SU-DHL-6 (cell line): ENCODE measurements around the gene CLCN1.

Experiments used
- H2AFZ ChIP-seq: fragments of 200-600 bp; sonication (generic); 2 replicates; pipeline ENCODE4 v1.6.1; 2014; ENCODE audit warnings: low read depth, mild to moderate bottlenecking, moderate library complexity, mixed read lengths, antibody characterized with exemption, low read length; ENCODE audit not compliant: severe bottlenecking
- H3F3A ChIP-seq: fragments of 200-600 bp; shearing (Covaris generic); 2 replicates; pipeline ENCODE4 v1.6.0; 2016; ENCODE audit warnings: antibody characterized with exemption, mild to moderate bottlenecking; ENCODE audit not compliant: insufficient read depth
- H3K27ac ChIP-seq: fragments of 200-600 bp; sonication (generic); 2 replicates; pipeline ENCODE4 v1.5.1; 2016; ENCODE audit warnings: low read depth, mild to moderate bottlenecking, low read length, moderate library complexity, mixed read lengths
- H3K27me3 ChIP-seq: fragments of 200-600 bp; sonication (generic), shearing (Covaris generic); 2 replicates; pipeline ENCODE4 v1.6.0; 2014; ENCODE audit warnings: mild to moderate bottlenecking, low read length
- H3K36me3 ChIP-seq: fragments of 200-600 bp; sonication (generic); 2 replicates; pipeline ENCODE4 v1.6.1; 2014; ENCODE audit warnings: mild to moderate bottlenecking, low read length, mixed read lengths
- H3K4me2 ChIP-seq: fragments of 300-600, 200-600 bp; shearing (Covaris generic), sonication (generic); 2 replicates; pipeline ENCODE4 v1.6.0; 2014; ENCODE audit warnings: low read length, low read depth, mild to moderate bottlenecking; ENCODE audit not compliant: poor library complexity, severe bottlenecking
- H3K4me3 ChIP-seq: fragments of 200-600 bp; sonication (generic); 2 replicates; pipeline ENCODE4 v1.5.1; 2014; ENCODE audit warnings: antibody characterized with exemption, low read length, mild to moderate bottlenecking, mixed read lengths; ENCODE audit not compliant: insufficient read depth, poor library complexity, severe bottlenecking
- H3K79me2 ChIP-seq: fragments of 200-600 bp; sonication (generic); 2 replicates; pipeline ENCODE4 v1.6.1; 2014; ENCODE audit warnings: mild to moderate bottlenecking, low read length, moderate library complexity; ENCODE audit not compliant: insufficient read depth
- H3K9ac ChIP-seq: fragments of 200-600 bp; sonication (generic); 2 replicates; pipeline ENCODE4 v1.7.0; 2014; ENCODE audit warnings: mild to moderate bottlenecking, low read length
- H3K9me2 ChIP-seq: fragments of 200-600 bp; sonication (generic); replicated peaks from 2 replicates; pipeline ENCODE4 v1.6.1; 2014; ENCODE audit warnings: low read length; ENCODE audit not compliant: insufficient read depth
- H3K9me3 ChIP-seq: fragments of 200-600 bp; sonication (generic); 2 replicates; pipeline ENCODE4 v1.6.1; 2014; ENCODE audit warnings: low read length, mixed read lengths; ENCODE audit not compliant: insufficient read depth
- H4K20me1 ChIP-seq: fragments of 200-600 bp; sonication (generic); 2 replicates; pipeline ENCODE4 v1.6.1; 2014; ENCODE audit warnings: low read depth, mild to moderate bottlenecking, antibody characterized with exemption, low read length, moderate library complexity, mixed read lengths
- EZH2phosphoT487 ChIP-seq: fragments of 200-600 bp; sonication (generic), shearing (Covaris generic); conservative IDR thresholded peaks from 2 replicates; pipeline ENCODE4 v1.6.1; 2018; ENCODE audit warnings: mild to moderate bottlenecking, antibody characterized with exemption, low read length, moderate library complexity, mixed read lengths
- TF ChIP-seq, protein P1 (sequence below): fragments of 200-600 bp; sonication (generic); IDR thresholded peaks from one replicate; pipeline ENCODE4 v1.5.1; 2017; ENCODE audit warnings: antibody characterized with exemption, mild to moderate bottlenecking, low read length, moderate library complexity; ENCODE audit not compliant: insufficient read depth, poor library complexity, severe bottlenecking

Gene CLCN1

DNA sequence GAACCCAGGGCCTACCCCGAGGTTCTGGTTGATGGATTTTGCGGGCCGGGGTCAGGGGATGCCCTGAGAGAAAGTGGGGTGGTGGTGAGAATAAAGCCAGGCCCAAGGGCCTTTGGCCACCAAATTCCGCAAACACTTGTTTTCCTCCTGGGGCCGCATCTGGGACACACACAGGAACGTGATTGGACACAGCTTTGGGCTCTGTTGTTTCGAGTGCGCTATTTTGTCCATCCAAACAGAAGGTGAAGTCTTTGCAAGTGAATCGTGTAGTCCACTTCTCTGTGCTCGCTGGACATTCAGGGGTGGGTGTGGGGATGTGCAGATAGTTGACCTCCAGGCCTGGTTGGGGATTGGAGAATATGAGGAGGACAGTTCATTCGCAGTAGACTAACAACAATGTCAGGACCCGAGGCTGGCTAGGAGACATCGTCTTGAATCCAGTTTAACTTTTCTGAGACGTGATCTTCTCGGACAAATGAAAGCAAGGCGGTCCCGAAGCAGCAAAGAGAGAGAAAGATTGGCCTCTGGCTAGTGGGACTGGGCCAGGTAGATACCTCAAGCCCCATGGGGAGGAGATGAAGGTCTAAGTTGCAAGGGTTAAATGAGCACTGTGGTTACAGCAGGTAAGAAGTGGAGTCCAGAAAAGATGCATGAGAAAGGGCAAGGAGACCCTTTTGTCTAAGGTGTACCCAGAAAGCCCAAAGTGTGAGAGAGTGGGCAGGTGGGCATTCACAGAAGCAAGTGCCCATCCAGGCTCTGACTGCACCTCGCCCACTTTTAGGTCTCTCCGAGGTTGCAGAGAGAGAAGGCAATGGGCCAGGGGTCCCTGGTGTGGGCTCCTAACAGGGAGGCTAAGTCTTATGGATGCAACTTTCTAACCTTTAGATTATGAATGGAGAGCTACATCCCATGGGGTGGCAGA lies 47.4 kb downstream of the CLCN1 start:
- Histone ChIP-seq H3K9ac (no peak overlapping the region), H3K27me3 (no peaks in the 10 kb centered on the region), H3K79me2 (no peaks in the 10 kb centered on the region), H3F3A (no peaks in the 10 kb centered on the region), H3K9me3 (no peaks in the 10 kb centered on the region), H4K20me1 (no peaks in the 10 kb centered on the region), H3K27ac (no peak overlapping the region), H3K4me3 (no peak overlapping the region), H2AFZ (no peak overlapping the region), H3K9me2 (no peaks in the 10 kb centered on the region), H3K4me2 (no peak overlapping the region), H3K36me3 (no peaks in the 10 kb centered on the region)
- no peak for TF ChIP-seq EZH2phosphoT487
- TF ChIP-seq, protein P1, sequence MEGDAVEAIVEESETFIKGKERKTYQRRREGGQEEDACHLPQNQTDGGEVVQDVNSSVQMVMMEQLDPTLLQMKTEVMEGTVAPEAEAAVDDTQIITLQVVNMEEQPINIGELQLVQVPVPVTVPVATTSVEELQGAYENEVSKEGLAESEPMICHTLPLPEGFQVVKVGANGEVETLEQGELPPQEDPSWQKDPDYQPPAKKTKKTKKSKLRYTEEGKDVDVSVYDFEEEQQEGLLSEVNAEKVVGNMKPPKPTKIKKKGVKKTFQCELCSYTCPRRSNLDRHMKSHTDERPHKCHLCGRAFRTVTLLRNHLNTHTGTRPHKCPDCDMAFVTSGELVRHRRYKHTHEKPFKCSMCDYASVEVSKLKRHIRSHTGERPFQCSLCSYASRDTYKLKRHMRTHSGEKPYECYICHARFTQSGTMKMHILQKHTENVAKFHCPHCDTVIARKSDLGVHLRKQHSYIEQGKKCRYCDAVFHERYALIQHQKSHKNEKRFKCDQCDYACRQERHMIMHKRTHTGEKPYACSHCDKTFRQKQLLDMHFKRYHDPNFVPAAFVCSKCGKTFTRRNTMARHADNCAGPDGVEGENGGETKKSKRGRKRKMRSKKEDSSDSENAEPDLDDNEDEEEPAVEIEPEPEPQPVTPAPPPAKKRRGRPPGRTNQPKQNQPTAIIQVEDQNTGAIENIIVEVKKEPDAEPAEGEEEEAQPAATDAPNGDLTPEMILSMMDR: no peak

GRCh38 chr7:143367972-143368371 lies 52.1 kb downstream of the CLCN1 start:
- Histone ChIP-seq H3K9ac (no peak overlapping the region), H3K79me2 (no peaks in the 10 kb centered on the region), H3K27me3 (no peaks in the 10 kb centered on the region), H3K9me2 (no peaks in the 10 kb centered on the region), H3K4me2 (no peak overlapping the region), H3K4me3 (no peak overlapping the region), H2AFZ (no peak overlapping the region), H4K20me1 (no peaks in the 10 kb centered on the region), H3K27ac (no peak overlapping the region), H3F3A (no peaks in the 10 kb centered on the region), H3K9me3 (no peaks in the 10 kb centered on the region), H3K36me3 (no peaks in the 10 kb centered on the region)
- TF ChIP-seq, protein P1: no peak
- TF ChIP-seq EZH2phosphoT487: no peak

DNA sequence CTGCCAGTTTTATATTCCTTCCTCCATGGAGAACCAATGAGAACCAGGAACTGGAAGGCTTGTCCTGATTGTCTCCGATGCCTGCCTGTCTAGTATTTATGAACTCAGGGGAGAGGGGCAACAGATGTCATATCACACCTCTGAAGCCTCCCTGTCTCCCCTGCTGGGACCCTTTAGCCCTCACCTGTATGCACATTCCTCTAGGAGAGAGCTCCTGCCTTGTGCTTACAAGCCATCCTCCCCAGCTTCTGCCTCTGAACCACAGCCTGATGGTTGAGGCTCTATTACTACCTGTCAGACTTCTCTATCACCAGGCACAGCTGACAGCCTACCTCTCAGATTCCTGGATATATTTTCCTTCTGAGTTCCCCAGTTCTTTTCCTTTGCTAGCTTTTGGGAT lies 52.5 kb downstream of the CLCN1 start:
- Histone ChIP-seq H3K4me2 (no peak overlapping the region), H2AFZ (no peak overlapping the region), H4K20me1 (no peaks in the 10 kb centered on the region), H3K4me3 (no peak overlapping the region), H3K9me2 (no peaks in the 10 kb centered on the region), H3F3A (no peaks in the 10 kb centered on the region), H3K79me2 (no peaks in the 10 kb centered on the region), H3K9me3 (no peaks in the 10 kb centered on the region), H3K27ac (no peak overlapping the region), H3K9ac (no peak overlapping the region), H3K36me3 (no peaks in the 10 kb centered on the region), H3K27me3 (no peaks in the 10 kb centered on the region)
- no peak for TF ChIP-seq EZH2phosphoT487
- TF ChIP-seq, protein P1: no peak
